NK-92 (cell line): ENCODE results near the gene SLC35B2.
A peak's percentile ranks its signal among the peaks of the same experiment; 100 is the strongest.

Source experiments
- DNase-seq: peaks from one replicate; lab custom pipeline; 2025; ENCODE audit not compliant: unreplicated experiment; lab: John Stamatoyannopoulos, UW

SLC35B2 gene

GRCh38 chr6:44255105-44255808 lies 2.1 kb downstream of the SLC35B2 start:
- no peak for DNase-seq

- no peak for DNase-seq
These were observed 2.9 kb downstream of the SLC35B2 start for GRCh38 chr6:44254191-44255104.

DNA sequence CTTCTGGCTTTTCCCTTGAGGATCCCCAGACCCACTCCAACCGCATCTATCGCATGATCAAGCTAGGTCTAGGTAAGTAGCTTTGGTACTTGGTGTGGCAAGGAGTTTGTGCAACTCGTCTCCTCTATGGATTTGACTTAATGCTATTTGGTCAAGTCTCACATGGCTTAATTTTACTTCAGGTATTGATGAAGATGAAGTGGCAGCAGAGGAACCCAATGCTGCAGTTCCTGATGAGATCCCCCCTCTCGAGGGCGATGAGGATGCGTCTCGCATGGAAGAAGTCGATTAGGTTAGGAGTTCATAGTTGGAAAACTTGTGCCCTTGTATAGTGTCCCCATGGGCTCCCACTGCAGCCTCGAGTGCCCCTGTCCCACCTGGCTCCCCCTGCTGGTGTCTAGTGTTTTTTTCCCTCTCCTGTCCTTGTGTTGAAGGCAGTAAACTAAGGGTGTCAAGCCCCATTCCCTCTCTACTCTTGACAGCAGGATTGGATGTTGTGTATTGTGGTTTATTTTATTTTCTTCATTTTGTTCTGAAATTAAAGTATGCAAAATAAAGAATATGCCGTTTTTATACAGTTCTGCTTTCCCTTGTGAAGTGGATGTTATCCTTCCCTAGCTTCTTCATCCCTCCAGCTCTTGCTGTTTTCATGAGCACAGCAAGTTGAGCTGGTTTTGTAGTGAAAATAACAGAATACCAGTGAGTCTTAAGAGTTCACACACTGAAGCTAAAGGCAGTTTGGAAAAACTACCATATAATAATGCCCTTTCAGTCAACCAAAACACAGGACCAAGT lies 3.8 kb downstream of the SLC35B2 start:
- no peak for DNase-seq

DNA sequence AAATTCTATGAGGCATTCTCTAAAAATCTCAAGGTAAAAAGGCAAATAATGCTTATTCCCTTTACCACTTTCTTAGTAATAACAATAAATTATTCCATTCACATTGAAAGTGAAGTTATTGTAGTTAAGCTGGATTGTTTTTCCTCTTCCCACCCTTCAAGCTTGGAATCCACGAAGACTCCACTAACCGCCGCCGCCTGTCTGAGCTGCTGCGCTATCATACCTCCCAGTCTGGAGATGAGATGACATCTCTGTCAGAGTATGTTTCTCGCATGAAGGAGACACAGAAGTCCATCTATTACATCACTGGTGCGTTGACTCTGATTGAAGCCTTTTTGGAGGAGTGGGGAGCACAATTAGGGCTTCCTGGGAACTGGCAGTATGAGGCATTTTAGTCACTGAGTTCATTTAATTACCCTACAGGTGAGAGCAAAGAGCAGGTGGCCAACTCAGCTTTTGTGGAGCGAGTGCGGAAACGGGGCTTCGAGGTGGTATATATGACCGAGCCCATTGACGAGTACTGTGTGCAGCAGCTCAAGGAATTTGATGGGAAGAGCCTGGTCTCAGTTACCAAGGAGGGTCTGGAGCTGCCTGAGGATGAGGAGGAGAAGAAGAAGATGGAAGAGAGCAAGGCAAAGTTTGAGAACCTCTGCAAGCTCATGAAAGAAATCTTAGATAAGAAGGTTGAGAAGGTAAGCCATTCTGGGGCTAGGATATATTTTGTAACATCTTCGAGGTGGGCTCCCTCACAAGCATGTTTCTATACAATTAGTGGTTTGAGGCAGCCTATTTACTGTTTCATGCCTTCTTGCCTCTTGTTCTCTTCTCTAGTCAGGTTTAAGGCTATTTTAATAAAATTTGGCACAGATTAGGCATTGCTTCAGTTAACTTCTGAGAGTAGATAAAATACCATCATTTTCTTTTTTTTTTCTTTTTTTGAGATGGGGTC lies 5.5 kb downstream of the SLC35B2 start:
- DNase-seq = no peak

DNA sequence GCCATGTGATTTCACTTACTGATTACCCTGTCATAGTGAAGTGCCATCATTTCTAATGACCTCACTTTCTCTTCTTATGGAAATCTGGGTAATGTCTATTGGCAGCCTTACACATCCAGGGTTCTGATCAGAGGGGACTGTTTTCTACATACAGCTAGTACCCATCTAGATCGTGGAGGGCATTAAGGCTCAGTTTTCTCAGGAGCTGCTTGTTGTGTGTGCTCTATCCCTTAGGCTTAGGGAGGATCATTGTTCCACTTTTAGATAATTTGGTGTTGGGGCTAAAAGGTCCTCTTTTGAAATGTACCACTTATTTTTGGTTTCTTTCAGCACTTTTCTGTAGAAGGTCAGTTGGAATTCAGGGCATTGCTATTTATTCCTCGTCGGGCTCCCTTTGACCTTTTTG lies 6.6 kb downstream of the SLC35B2 start:
- DNase-seq = no peak

DNA sequence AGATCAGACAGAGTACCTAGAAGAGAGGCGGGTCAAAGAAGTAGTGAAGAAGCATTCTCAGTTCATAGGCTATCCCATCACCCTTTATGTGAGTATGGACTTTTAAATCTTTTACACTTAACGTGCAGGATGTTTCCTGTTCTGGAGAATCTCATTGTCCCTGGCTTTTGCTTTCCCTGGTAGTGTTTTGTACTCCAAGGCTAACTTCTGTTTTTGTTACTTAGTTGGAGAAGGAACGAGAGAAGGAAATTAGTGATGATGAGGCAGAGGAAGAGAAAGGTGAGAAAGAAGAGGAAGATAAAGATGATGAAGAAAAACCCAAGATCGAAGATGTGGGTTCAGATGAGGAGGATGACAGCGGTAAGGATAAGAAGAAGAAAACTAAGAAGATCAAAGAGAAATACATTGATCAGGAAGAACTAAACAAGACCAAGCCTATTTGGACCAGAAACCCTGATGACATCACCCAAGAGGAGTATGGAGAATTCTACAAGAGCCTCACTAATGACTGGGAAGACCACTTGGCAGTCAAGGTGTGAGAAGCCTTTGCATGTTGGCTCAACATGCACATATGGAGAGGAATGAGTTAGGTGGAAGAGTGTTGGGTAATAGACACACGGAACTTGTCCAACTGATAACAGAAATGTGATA lies 7.1 kb downstream of the SLC35B2 start:
- no peak for DNase-seq

DNA sequence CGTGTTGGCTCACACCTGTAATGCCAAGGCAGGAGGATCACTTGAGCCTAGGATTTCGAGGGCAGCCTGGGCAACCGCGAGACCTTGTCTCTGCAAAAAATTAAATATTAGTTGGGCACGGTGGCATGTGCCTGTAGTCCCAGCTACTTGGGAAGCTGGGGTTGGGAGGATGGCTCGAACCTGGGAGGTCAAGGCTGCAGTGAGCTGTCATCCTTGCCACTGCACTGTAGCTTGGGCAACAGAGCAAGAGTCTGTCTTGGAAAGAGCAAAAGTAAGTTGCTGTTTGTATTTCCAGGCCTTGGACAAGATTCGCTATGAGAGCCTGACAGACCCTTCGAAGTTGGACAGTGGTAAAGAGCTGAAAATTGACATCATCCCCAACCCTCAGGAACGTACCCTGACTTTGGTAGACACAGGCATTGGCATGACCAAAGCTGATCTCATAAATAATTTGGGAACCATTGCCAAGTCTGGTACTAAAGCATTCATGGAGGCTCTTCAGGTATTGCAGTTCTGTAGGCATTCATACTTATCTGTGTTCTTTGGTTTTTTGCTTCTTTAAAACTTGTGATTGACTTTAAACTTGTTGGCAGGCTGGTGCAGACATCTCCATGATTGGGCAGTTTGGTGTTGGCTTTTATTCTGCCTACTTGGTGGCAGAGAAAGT lies 8.1 kb downstream of the SLC35B2 start:
- DNase-seq = no peak

GRCh38 chr6:44248579-44248978 lies 8.7 kb downstream of the SLC35B2 start:
- DNase-seq = no peak

- peak; percentile 37 for DNase-seq
These were observed 9.7 kb downstream of the SLC35B2 start for GRCh38 chr6:44247338-44248302.

DNA sequence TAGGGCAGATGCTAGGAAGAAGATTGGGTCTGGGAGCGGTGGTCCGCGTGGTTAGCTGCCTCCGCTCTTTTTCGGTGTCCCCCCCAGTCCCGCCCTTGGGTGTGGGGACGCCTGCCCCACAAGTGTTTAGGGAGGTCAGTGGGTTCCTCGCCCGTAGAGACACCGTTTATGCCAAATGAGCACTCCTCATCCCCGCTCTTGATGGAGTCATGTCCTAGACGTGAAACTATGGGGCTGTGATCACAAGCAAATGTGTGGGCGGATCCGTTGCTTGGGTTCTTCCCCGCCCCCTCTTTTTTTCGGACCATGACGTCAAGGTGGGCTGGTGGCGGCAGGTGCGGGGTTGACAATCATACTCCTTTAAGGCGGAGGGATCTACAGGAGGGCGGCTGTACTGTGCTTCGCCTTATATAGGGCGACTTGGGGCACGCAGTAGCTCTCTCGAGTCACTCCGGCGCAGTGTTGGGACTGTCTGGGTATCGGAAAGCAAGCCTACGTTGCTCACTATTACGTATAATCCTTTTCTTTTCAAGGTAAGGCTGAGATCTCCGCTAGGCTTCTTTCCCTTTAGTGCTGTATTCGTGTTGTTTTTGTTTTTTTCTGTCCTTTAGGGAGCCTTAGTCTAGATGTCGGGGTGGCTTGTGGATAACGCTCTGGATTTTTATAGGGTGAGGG lies 10.5 kb downstream of the SLC35B2 start, which contains the start of gene HSP90AB1:
Gene HSP90AB1 (plus strand): TSS at position 439 of the 675 bp plus-strand sequence. CDS start 1,529 bp downstream, outside the sequence.
- DNase-seq = peak; percentile 67

DNA sequence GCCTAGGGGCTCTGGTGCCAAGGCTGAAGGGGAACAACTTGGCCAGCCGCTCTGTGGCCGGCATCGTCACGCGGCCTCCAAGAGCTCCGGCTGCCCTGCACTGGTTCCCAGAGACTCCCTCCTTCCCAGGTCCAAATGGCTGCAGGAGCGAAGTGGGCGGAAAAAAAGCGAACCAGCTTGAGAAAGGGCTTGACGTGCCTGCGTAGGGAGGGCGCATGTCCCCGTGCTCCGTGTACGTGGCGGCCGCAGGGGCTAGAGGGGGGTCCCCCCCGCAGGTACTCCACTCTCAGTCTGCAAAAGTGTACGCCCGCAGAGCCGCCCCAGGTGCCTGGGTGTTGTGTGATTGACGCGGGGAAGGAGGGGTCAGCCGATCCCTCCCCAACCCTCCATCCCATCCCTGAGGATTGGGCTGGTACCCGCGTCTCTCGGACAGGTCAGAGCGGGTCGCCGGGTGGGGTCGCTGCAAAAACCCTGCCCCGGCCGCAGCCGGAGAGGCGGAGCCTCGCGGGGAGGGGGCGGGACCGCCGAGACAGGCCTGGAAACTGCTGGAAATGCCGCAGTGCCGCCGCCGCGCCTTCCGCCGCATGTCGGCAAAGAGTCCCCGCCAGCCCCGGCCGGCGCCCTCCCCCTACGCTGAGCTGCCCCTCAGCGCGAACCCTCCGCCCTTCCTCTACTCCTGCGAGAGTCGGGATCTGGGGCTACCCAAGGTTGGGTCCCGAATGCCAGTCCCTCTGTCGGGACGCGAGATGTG lies 11.2 kb downstream of the SLC35B2 start:
- no peak for DNase-seq

DNA sequence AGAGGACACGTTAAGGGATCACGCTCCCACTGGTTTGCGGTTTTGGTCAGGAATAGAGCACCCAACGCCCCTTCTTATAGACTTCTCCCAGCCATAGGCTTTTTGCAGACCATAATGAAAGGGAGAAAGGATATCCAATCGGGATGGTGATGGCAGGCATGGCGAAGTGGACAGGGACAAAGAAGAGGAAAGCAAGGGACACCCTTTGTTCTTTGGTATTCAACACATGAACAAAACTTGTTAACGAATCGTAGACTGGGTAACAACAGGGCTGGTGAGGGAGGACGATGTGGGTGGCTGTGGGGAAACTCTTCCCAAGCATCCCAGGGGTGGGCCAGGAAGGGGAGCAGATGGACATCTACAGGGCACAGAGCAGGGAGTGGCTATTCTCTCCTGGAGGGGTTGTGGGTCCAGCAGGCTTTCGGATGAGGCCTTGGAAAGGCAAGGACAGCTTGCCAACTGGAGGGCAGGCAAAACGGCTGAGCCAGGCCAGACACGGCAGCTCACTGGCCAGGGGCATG lies 11.9 kb downstream of the SLC35B2 start:
- no peak for DNase-seq

- DNase-seq = no peak
These were observed 14.0 kb downstream of the SLC35B2 start for GRCh38 chr6:44243345-44243744.

GRCh38 chr6:44238687-44239350 lies 18.5 kb downstream of the SLC35B2 start:
- no peak for DNase-seq

- DNase-seq = no peak
These were observed 19.4 kb downstream of the SLC35B2 start for GRCh38 chr6:44237813-44238433.
